ENCODE results near the gene PTPRK.

Gene PTPRK

DNA sequence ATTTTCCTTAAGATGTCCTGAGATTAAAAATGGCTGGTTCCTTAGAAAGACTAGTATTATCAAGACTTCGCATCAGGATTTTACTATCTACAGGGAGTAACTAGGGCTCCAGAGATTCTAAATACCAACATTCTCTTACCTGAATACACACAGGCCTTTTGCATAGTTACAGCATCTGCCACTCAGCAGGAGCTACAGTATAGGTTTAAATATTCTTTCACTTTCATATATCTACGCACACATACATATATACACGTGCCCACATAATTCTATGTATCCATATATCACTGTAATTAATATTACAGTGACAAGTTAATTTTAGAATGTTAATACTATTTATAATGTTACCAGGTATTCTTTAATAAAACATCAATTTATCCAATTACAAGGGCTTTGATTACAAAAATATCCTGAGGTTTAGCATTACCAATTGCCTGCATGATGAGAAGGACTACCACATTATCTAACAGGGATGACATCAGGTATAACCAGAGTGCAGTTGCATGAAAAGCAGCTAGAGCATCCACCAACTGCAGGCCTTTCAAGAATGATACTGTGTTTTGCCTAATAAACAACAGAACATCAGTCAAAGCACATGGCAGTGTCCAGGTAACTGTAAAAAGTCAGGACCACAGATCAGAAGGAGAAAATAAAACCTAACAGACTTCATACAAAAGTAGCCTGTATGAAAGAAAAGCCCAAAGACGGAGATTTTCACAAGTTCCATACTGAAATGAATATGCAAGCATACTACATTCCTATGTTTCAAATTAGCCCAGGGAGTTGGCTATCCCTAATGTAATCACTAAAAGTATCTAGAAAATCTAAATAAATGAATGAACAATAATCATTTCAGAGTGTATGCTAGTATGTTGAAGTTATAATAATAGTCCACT, 268.7 kb downstream of the PTPRK start:
- in situ Hi-C loops (cut with HindIII; ENCODE audit: low pct_ligation_motif_present, low sequenced_read_pairs) = no loop called here
- no peaks in the 10 kb centered on the region for H3K36me3 ChIP-seq (replicated peaks)
- H3K27me3 ChIP-seq (replicated peaks) = no peaks in the 10 kb centered on the region
- DNase-seq = no peak
- no peak overlapping the region for H3K4me3 ChIP-seq (ENCODE audit: low read depth, low read length)
- no peak overlapping the region for H3K27ac ChIP-seq
- TF ChIP-seq, protein P1, sequence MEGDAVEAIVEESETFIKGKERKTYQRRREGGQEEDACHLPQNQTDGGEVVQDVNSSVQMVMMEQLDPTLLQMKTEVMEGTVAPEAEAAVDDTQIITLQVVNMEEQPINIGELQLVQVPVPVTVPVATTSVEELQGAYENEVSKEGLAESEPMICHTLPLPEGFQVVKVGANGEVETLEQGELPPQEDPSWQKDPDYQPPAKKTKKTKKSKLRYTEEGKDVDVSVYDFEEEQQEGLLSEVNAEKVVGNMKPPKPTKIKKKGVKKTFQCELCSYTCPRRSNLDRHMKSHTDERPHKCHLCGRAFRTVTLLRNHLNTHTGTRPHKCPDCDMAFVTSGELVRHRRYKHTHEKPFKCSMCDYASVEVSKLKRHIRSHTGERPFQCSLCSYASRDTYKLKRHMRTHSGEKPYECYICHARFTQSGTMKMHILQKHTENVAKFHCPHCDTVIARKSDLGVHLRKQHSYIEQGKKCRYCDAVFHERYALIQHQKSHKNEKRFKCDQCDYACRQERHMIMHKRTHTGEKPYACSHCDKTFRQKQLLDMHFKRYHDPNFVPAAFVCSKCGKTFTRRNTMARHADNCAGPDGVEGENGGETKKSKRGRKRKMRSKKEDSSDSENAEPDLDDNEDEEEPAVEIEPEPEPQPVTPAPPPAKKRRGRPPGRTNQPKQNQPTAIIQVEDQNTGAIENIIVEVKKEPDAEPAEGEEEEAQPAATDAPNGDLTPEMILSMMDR (IDR thresholded peaks at IDR 0.05; ENCODE audit: low read depth, low read length, missing control alignments) = no peak

DNA sequence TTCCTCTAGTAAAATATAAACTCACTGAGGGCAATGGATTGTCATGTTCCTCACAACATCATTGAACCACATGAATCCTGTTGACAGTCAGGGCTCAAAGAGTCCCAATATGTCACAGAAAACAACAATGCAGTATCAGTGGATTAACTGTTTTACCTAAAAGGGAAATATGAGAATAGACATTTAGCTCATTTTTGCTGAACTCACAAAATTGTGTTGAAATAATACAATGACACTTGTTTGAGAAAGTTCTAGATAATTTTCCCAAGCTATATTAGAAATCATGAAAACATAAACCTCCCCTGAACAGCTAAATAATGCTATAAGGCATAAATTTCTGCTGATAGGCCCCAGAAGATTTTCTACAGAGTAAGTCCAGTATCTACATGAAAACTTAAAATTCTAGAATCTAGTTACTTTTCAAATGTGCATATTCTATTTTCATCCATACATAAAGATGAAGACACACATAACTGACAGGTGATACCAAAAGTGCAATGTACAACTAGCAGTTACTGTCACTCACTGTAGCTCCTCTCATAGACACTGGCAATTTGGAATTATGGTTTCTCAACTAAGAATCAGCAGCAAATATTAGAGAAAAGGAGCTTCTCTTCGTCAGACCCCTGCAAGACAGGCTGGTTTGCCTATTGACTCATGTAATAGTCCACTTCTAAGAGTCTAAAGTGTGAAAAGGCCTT, 269.9 kb downstream of the PTPRK start:
- in situ Hi-C loops (cut with HindIII; ENCODE audit: low pct_ligation_motif_present, low sequenced_read_pairs) = no loop called here
- Histone ChIP-seq H3K27ac (no peak overlapping the region), H3K36me3 (replicated peaks) (no peaks in the 10 kb centered on the region), H3K27me3 (replicated peaks) (no peaks in the 10 kb centered on the region), H3K4me3 (ENCODE audit: low read depth, low read length) (no peak overlapping the region)
- TF ChIP-seq, protein P1 (IDR thresholded peaks at IDR 0.05; ENCODE audit: low read depth, low read length, missing control alignments) = no peak
- DNase-seq = no peak

DNA sequence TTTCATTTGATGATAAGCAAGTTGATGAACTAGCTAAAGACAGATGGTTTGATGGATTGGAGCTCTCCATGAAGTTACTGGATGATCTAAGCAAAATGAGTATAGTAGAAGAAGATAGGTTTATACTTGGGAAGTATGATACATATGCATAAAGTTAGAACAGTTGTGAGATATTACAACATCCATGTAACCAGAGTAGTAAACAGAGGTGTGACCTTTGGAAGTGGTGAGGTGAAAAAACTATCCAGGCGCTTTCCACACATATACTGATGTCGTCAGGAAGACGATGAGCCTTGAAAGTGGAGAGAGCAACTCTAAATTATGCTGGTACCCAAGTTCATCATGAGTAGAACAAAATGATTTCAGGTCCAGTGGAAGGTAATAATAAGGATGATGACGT, 271.0 kb downstream of the PTPRK start:
- no peak for DNase-seq
- in situ Hi-C loops (cut with HindIII; ENCODE audit: low pct_ligation_motif_present, low sequenced_read_pairs) = no loop called here
- no peaks in the 10 kb centered on the region for H3K27me3 ChIP-seq (replicated peaks)
- H3K4me3 ChIP-seq (ENCODE audit: low read depth, low read length) = no peak overlapping the region
- no peak overlapping the region for H3K27ac ChIP-seq
- TF ChIP-seq, protein P1 (IDR thresholded peaks at IDR 0.05; ENCODE audit: low read depth, low read length, missing control alignments) = no peak
- H3K36me3 ChIP-seq (replicated peaks) = no peaks in the 10 kb centered on the region

DNA sequence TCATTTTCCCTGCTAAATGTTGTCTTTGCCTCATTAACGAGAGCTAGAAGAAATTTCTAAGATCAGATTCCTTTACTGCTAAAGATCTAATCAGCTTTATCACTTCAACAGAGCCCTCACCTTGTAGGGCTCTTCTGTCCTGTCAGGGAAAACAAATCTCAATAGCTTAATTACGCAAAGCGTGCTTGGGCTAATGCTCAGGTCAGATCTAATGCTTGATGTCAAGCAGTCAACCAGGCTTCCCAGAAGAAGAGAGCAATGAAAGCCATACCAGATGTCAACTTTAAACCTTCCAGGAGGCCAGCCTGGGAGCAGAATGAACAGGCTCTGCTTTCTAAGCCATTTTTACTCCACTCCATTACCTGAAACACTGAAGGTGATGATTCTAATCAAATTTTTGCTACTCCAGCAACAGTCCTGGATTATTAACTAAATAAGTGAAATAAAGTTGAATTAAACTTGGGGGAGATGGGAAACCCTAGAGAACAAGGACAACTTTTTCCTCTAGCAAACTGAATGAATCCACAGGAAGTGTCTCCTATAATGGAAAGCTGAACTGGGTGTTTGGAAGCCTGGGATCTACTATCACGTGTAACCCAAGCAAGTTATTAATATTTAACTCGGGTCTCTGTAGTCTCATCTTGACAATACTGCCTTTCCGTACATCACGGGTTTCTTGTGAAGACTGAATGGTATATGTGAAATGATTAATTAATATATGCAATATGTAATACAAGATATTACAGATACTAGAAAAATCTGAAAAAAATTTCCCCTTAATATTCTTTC, 273.7 kb downstream of the PTPRK start:
- TF ChIP-seq, protein P1 (IDR thresholded peaks at IDR 0.05; ENCODE audit: low read depth, low read length, missing control alignments) = no peak
- H3K27me3 ChIP-seq (replicated peaks) = no peaks in the 10 kb centered on the region
- in situ Hi-C loops (cut with HindIII; ENCODE audit: low pct_ligation_motif_present, low sequenced_read_pairs) = no loop called here
- no peaks in the 10 kb centered on the region for H3K36me3 ChIP-seq (replicated peaks)
- H3K27ac ChIP-seq = no peak overlapping the region
- no peak for DNase-seq
- no peak overlapping the region for H3K4me3 ChIP-seq (ENCODE audit: low read depth, low read length)

DNA sequence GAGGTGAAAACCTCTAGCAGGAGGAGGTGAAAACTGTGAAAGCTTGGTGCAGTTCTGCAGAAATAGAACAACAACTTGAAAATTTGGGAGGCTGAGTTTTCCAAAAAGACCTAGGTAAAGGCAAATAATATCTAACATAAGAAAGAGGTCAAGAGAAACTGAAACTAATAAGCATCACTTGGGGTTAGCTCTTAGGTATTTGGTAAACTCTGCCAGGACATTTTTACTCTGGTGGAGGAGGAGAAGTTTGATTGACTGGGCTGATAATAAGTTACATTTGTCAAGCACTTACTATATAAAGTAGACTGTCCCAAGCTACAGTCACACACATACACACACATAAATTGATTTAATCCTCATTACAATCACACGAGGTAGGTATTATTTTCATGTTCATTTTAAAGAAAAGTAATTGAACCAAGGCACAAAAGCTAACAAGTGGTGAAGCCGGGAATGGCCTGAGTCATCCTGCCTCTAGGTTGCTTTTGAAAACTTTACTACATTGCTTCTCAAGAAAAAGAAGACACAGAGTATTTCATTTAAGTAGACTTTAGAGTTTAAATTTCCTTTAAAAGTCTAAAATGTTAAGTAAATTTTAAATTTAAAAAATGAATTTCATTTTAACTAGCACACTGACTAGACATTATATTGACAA, 275.5 kb downstream of the PTPRK start:
- DNase-seq = peak; percentile 18
- no peaks in the 10 kb centered on the region for H3K36me3 ChIP-seq (replicated peaks)
- TF ChIP-seq, protein P1 (IDR thresholded peaks at IDR 0.05; ENCODE audit: low read depth, low read length, missing control alignments) = no peak
- no peak overlapping the region for H3K4me3 ChIP-seq (ENCODE audit: low read depth, low read length)
- no peaks in the 10 kb centered on the region for H3K27me3 ChIP-seq (replicated peaks)
- in situ Hi-C loops (cut with HindIII; ENCODE audit: low pct_ligation_motif_present, low sequenced_read_pairs) = no loop called here
- no peak overlapping the region for H3K27ac ChIP-seq
